Measurements from ENCODE around the gene IGF2BP1.

IGF2BP1 gene

DNA sequence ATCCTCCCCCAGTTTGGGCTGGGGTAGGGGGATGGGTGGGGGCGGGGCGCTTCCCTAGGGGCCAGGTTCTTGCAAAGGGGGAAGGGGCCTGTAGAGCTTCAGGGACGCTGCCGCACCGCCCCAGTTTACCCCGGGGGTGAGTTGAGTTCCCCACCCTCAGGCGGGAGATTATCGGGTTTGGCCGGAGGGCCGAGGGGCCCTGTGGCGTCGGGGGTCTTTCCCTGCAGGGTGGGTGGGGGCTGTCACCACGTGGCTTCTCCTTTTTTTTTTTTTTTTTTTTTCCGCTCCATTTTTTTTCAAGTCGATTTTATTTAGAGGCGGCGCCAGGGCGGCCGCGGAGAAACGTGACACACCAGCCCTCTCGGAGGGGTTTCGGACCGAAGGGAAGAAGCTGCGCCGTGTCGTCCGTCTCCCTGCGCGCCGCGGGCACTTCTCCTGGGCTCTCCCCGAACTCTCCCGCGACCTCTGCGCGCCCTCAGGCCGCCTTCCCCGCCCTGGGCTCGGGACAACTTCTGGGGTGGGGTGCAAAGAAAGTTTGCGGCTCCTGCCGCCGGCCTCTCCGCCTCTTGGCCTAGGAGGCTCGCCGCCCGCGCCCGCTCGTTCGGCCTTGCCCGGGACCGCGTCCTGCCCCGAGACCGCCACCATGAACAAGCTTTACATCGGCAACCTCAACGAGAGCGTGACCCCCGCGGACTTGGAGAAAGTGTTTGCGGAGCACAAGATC lies at the start of gene IGF2BP1:
Gene IGF2BP1 (plus strand): TSS at position 283 of the 724 bp plus-strand sequence. CDS start 361 bp downstream, at position 644.
- DNase-seq (ENCODE audit: low read depth in 2 of 2): no peak

DNA sequence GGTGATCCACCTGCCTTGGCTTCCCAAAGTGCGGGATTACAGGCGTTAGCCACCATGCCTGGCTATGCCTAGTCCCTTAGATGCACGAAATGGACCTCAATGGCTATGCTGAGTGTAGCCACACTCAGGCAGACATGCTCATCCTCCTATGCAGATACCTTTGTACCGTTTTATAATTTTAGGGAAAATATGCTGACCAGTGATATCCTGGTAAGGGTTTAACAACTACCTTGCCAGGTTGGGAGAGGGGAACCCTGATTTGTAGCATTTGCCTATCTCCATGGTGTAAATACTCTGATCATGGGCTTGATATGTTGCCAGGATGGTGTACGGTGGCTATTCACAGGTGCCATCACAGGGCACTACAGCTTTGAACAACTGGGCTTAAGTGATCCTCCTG lies 45.6 kb upstream of the IGF2BP1 start:
- DNase-seq (ENCODE audit: low read depth in 2 of 2): no peak

DNA sequence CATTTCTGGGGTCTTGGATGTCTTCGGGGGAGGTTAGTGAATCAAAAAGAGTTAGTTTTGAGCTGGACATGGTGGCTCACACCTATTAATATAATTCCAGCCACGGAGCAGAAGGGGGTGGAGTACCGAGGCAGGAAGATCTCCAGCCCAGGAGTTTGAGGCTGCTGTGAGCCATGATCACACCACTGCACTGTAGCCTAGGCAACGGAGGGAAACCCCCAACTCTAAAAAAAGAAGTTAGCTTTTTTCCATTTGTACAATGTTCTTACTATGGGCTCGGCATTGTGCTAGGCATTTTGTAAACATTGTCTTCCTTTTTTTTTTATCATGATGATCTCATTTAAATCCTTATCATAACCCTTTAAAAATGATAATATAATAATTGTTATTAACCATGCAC lies 44.3 kb upstream of the IGF2BP1 start:
- no peak for DNase-seq (ENCODE audit: low read depth in 2 of 2)

DNA sequence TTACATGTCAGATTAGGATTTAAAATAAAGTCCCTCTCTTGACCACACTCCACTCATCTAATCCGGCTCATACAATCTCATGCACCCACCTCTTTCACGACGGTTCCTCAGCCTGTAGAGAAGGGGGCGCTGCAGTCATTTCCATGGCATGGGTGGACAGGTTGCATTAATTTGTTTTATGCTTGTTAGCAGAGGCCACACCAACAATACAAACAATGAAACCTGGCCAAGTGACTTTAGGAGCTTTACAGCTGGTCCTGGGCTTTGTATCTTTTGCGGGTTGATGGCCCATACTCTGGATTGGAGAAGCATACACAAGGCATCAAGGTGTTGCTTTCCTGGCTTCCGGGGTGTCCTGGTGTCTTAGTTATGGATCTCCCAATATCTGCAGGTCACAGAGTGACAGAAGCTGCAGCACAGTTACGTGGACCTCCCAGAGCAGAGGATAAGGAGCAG lies 42.9 kb upstream of the IGF2BP1 start:
- no peak for DNase-seq (ENCODE audit: low read depth in 2 of 2)

DNA sequence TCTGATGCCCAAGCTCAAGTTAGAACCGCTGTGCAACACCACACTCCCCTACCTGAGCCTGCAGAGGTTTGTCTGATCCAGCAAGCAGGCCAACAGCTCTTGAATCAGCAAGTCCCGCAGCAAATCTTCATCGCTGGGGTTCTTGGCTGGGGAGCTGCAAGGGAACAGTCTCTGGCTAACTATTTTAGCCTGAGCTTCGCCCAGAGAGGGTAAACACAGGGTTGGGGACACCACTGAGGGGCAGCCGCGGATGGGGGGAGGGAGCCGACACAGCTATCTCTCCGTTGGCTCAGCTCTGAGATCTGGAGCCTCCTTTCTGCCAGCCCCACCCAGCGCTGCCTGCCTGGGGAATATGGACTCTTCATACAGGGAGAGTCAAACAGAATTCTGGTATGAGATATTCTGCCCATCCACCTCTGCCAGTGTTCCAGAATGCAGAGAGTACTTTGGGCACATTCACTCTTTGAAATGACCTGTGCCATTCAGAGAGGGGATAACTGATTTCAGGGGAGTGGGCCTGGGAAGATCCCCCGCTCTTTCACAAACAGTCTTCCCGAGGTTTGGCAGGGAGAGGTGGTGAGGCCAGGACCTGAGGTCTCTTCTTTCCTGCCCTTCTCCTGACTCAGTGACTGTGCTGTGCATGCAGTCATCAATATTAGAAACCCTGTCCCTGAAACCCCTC lies 36.2 kb upstream of the IGF2BP1 start:
- no peak for DNase-seq (ENCODE audit: low read depth in 2 of 2)

DNA sequence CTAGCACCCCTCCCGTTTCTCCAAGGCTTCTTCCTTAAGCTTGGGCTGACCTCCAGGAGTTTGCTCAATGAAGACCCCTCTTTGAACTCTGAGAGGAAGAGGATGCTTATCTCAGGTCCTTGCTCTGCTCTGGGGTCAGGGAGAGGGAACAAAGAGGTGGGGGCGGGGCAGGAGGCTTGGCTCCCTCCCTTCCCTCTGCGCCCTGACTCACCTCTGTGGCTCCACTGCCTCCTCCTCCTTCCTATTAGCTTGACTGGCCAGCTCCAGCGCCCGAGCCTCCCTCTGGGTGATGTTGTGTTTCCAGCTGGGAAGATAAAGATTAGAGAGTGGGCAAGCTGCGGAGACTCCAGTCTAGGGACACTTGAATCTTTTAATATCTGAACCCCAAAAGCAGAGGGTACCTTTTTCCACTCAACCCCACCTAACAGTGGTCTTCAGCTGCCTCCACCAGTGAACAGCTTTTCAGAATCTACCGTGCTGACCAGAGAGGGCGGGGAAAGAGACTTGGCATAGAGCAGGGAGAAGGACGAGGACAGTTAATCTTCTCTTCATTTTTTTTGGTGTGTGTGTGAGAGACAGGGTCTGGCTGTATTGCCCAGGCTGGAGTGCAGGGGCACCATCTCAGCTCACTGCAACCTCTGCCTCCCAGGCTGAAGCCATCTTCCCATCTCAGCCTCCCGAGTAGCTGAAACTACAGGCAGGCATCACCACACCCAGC lies 35.5 kb upstream of the IGF2BP1 start:
- no peak for DNase-seq (ENCODE audit: low read depth in 2 of 2)

DNA sequence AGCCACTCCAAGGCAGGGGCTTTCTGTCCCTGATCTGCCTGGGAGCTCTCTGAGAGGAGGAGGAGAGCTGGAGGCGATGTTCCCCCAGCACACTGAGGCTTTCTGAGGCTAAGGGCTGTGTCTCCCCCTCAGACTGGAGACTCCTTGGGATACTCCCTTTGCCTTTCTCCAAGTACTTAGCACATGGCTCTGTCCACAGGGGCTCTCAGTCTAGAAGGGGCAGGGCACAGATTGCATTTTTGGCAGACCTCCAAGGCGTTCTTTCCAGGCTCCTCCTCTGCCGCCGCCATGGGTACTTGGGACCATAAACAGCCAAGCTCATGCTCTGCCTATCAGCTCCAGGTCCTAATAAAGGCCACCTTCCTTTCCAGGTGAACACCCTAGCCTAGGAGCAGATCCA lies 27.0 kb upstream of the IGF2BP1 start:
- DNase-seq (ENCODE audit: low read depth in 2 of 2): no peak

DNA sequence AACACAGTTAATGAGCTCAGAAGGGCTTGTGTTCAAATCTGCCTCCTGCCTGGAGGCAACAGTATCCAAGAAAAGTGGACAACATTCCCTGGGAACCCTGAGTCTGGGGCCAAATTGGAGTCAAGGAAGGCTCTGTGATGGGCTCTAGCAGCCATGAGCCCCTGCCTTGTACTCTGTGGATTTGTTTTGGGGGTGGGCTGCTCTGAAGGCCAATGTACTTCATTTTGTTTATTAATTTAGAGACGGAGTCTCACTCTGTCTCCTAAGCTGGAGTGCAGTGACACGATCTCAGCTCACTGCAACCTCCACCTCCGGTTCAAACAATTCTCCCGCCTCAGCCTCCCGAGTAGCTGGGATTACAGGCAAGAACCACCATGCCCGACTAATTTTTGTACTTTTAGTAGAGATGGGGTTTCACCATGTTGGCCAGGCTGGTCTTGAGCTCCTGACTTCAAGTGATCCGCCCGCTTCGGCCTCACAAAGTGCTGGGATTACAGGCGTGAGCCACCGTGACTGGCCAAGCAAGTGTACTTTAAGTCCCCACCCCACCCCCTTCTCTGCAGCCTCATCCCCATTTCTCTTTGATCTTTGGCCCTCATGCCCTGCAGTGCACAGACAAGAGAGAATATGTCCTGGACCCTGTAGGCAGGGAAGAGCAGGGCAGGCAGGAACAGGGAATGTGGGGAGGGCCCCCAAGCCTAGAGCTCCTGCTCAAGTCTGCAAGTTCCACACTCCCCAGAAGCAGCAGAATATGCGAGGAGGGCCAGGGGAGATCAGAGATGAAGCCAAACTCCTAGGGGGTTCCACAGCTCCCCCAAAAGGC lies 26.1 kb upstream of the IGF2BP1 start:
- no peak for DNase-seq (ENCODE audit: low read depth in 2 of 2)

DNA sequence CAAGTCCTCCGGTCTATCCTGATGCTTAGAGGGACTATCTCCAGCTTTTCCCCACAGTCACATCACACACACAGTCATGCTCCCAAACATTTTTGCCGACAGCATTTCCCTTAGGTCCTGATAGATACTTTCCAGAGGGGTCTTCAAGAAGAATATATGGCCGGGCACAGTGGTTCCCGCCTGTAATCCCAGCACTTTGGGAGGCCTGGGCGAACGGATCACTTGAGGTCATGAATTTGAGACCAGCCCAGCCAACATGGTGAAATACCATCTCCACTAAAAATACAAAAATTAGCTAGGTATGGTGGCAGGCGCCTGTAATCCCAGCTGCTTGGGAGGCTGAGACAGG lies 24.5 kb upstream of the IGF2BP1 start:
- DNase-seq (ENCODE audit: low read depth in 2 of 2): no peak

DNA sequence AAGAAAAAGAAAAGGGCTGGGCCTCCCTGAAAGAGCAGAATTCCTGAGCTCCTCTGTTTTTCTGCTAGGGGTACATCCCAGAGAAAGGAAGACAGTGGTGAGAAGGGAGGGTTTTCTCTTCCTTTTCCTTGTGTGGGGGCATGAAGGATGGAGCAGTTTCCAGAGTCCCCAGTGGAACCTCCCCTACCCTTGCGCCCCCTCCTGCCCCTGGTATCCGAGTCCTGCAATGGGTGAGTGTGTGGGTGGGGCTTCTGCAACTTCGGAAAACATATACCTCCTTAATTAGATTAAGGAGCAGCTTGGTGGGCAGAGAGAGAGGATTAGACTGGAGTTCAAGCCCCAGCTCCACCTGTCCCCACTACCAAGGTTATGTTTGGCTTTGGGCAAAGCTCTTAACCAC lies 23.4 kb upstream of the IGF2BP1 start:
- no peak for DNase-seq (ENCODE audit: low read depth in 2 of 2)

DNA sequence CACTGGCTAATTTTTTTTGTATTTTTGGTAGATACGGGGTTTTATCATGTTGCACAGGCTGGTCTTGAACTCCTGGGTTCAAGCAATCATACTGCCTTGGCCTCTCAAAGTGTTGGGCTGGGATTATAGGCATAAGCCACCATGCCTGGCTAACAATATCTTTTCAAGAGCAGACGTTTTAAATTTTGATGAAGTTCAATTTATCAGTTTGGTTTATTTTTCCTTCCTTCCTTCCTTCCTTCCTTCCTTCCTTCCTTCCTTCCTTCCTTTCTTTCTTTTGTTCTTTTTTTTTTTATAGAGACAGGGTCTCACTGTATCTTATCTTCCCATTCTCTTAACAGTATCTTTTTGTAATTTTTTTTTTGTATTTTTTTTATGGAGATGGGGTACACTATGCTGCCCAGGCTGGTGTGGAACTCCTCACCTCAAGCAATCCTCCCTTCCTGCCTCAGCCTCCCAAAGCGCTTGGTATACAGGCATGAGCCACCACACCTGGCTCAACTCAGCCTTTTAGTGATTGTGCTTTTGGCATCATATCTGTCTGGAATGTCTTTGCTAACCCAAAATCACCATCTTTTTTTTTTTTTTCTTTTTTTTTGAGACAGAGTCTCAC lies 15.2 kb upstream of the IGF2BP1 start:
- DNase-seq (ENCODE audit: low read depth in 2 of 2): no peak

DNA sequence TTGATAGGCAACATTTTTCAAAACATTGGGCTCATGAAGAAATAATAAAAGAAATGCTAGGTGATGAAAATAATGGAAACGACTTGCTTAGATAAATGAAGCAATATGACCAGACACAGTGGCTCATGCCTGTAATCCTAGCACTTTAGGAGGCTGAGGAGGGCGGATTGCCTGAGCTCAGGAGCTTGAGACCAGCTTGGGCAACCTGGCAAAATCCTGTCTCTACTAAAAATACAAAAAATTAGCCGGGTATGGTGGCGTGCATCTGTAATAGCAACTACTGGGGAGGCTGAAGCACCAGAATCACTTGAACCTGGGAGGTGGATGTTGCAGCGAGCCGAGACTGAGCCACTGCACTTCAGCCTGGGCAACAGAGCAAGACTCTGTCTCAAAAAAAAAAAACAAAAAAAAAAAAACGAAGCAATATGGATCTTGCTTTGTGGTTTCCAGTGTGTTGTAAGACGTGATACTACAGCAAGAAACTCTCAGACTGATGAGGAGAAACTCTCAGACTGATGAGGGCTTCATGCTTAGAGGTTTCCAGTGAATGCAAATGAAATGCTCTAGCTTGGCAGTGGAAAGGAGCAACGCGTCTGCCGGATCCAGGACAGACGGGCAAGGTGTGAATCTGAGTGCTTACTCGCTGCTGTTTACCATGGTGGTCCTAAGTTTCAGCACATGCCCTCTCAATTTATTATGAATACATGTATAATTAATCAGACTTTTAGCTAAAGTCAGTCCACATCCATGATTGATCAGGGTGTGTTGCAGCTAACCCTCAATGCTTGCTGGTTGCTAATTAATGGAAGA lies 11.5 kb upstream of the IGF2BP1 start:
- no peak for DNase-seq (ENCODE audit: low read depth in 2 of 2)

DNA sequence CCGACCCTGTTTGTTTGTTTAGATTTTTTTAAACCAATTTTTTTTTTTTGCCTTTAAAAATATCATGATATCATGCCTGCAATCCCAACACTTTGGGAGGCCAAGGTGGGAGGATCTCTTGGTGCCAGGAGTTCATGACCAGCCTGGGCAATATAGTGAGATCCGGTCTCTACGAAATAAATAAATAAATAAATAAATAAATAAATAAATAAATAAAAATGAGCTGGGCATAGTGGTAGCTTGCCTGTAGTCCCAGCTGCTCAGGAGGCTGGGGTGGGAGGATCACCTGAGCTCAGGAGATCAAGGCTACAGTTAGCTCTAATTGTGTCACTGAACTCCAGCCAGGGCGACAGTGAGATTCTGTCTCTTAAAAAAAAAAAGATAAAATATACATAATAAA lies 8.1 kb upstream of the IGF2BP1 start:
- no peak for DNase-seq (ENCODE audit: low read depth in 2 of 2)

DNA sequence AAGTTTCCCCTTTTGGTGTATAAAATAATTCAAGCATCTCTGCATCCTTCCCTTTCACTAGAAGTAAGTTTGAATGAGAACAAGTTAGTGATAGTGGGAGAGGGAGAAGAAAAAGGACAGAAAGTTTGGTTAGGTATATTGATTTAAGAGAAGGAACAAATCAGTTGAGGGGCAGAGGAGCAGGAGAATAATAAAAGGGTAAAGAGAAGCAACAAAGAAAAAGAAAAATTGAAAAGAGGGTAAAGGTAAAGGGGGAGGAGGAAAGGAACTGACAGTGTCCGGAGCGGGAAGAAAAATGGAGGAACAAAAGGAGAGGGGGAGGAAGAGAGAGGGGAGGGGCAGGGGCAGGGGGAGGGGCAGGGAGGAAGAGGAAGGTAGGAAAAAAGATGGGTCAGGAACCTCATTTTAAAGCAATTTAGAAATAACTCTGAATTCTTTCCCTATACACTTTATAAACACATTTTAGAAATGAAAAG lies 6.3 kb upstream of the IGF2BP1 start:
- DNase-seq (ENCODE audit: low read depth in 2 of 2): no peak

DNA sequence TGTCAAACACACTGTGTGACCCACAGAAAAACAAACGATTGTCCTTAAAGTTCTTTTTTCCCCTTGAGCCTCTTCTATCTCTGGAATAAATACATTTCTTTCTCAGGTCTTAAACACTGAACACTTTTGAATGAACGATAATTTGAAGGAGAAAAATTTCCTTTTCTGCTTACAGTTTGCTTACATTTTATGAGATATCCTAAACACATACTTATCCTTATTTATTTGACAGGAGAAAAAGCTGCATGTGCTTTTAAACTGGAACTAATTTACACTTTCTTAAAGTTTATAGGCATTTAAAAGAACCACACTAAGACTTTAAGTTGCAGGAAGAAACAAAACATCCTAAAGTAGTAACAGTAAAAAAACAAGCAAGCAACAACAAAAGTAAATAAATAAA lies 4.7 kb upstream of the IGF2BP1 start:
- no peak for DNase-seq (ENCODE audit: low read depth in 2 of 2)

DNA sequence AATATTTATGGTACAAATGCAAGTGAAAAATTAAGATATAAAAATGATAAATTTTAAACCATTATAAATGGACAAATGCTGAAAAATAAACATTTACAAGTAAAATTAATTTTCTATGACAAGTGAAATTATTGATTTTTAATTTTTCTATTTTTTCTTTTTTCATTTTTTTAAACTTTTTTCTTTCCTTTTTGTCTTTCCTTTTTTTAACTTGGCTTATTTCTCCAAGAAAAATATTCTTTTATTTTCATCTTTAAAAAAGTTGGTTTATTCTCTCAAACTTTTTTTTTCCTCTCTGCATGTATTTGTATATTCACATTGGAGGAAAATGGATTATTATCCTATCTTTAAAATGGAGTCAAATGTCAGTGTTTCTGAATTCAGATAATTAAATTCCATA lies 3.9 kb upstream of the IGF2BP1 start:
- no peak for DNase-seq (ENCODE audit: low read depth in 2 of 2)

DNA sequence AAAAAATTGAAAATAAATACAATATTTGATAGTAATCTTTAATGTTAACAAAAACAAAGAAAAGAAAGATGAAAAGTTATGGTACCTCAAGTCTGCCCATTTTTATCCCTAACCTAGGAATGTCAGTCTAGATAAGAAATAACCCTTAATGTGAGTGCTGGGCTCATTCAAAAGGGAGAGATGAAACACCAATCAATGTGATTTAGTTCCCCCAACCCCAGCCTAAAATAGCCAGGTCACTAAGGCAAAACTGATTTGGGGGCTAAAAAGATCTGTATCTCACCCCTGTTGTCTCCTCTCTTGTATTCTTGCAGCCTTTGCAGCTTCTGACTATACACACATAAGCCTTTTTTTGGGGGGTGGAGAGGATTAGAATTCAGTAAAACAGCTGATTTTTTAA lies 3.2 kb upstream of the IGF2BP1 start:
- DNase-seq (ENCODE audit: low read depth in 2 of 2): no peak

DNA sequence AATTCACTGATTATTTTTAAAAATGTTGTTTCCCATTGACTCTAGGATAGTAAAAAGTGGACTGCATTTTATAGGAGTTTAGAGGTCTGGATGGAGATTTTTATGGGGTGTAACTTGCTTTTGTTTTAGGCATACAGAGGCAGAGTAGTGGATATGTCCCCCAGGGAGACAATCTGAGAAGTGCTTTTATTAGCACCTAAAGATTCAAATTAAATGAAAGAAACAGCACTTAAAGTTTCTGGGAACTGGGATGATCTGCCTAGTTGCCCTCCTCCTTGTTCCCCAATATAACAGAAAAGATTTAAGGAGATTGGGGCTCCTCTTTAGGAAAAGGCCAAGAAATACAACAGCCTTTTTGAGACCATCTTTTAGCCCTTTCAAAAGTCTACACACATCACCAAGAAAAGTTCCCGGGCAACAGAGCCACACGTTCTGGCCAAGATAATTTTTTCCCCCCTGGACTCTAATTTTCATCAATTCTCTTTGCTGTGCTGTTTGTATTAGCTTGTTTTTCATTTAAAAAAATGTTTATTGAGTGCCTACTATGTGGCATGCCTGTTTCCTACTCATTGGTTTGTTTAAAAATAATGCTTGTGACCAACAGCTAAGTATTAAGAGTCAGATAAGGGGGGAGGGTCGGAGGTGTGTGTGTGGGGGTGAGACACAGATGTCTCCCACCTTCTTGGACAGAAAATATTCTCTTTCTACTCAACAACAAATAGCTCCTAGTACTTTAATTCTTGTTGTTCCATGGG lies 2.5 kb upstream of the IGF2BP1 start:
- no peak for DNase-seq (ENCODE audit: low read depth in 2 of 2)

DNA sequence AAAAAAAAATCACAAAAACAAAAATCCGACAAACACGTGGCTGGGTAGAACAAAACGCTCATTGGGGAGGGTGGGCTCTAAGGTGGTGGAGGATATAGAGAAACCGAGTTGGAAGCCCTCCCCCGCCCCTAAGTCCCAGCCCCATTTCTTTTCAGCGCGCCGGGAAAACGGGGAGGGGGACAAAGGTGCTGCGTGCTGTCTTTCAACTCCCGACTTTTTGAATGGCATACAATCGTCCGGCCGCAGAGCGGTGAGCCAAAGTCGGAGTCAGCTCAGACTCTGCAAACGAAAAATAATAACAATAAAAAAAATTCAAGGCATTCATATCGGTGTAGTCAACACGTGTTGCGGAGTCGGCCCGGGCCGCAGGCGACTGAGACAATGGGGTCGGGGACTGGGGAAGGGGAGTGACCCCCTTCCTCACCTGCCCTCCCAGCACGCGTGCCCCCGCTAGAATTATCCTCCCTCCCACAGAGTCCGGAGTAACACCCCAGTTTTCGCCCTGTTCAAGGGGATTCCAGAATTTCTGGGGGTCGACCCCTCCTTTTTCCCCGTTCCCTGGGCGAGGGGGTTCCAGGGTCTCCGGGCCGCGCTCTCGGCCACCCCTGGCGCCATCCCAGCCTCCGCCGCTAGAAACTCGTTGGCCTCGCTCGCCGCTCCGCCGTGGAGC lies 1.7 kb upstream of the IGF2BP1 start:
- no peak for DNase-seq (ENCODE audit: low read depth in 2 of 2)

All from stimulated activated CD8-positive, alpha-beta memory T cell treated with anti-CD3 and anti-CD28 coated beads, Interleukin-2, amount 100 ng/mL, for 1 hour (primary cell).